ENCODE results near the gene BLOC1S5.
"Not testable (repeated sequence)": the region's sequence is repeated elsewhere in the genome, so short reads cannot be mapped to it uniquely, and the experiment has no call there.

- TF ChIP-seq ZNF302 (CRISPR knock-in tag; IDR thresholded peaks at IDR 0.05); CTCF (IDR thresholded peaks at IDR 0.05); JUNB (IDR thresholded peaks at IDR 0.05); MAZ (IDR thresholded peaks at IDR 0.05; ENCODE audit: borderline replicate concordance, low read depth, low read length); CEBPB (IDR thresholded peaks at IDR 0.05); POLR2A (IDR thresholded peaks at IDR 0.05; ENCODE audit: low read length); CBX8 (IDR thresholded peaks at IDR 0.05); PHF8 (IDR thresholded peaks at IDR 0.05; ENCODE audit: borderline replicate concordance, low read depth); POLR2AphosphoS2 (conservative IDR thresholded peaks at IDR 0.05; ENCODE audit: low read length): not testable (repeated sequence)
- TF ChIP-seq, protein P1, sequence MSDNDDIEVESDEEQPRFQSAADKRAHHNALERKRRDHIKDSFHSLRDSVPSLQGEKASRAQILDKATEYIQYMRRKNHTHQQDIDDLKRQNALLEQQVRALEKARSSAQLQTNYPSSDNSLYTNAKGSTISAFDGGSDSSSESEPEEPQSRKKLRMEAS (IDR thresholded peaks at IDR 0.05): not testable (repeated sequence)
- TF ChIP-seq, protein P2, sequence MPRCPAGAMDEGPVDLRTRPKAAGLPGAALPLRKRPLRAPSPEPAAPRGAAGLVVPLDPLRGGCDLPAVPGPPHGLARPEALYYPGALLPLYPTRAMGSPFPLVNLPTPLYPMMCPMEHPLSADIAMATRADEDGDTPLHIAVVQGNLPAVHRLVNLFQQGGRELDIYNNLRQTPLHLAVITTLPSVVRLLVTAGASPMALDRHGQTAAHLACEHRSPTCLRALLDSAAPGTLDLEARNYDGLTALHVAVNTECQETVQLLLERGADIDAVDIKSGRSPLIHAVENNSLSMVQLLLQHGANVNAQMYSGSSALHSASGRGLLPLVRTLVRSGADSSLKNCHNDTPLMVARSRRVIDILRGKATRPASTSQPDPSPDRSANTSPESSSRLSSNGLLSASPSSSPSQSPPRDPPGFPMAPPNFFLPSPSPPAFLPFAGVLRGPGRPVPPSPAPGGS (IDR thresholded peaks at IDR 0.05): not testable (repeated sequence)
Measured at GRCh38 chr6:7983967-7984366, 80.2 kb downstream of the BLOC1S5 start.

Data from A549 (cell line).